VCaP (cell line): ENCODE results near the gene SELENOO.

Source experiments
- H3K27ac ChIP-seq: fragments of 450-650 bp; 2 replicates; pipeline ENCODE4 v1.5.1; 2017
- TF ChIP-seq, protein P1 (sequence below): fragments of 450-650 bp; conservative IDR thresholded peaks from 2 replicates; pipeline ENCODE4 v1.5.1; 2017; ENCODE audit warnings: mild to moderate bottlenecking, moderate library complexity

Gene SELENOO

GRCh38 chr22:50200461-50201190, at the start of gene SELENOO:
Gene SELENOO, plus strand, starts transcription at chr22:50201011. Its CDS starts 26 bp downstream, at chr22:50201037.
- H3K27ac ChIP-seq: peak within 1 kb of the TSS; percentile 80
- TF ChIP-seq, protein P1, sequence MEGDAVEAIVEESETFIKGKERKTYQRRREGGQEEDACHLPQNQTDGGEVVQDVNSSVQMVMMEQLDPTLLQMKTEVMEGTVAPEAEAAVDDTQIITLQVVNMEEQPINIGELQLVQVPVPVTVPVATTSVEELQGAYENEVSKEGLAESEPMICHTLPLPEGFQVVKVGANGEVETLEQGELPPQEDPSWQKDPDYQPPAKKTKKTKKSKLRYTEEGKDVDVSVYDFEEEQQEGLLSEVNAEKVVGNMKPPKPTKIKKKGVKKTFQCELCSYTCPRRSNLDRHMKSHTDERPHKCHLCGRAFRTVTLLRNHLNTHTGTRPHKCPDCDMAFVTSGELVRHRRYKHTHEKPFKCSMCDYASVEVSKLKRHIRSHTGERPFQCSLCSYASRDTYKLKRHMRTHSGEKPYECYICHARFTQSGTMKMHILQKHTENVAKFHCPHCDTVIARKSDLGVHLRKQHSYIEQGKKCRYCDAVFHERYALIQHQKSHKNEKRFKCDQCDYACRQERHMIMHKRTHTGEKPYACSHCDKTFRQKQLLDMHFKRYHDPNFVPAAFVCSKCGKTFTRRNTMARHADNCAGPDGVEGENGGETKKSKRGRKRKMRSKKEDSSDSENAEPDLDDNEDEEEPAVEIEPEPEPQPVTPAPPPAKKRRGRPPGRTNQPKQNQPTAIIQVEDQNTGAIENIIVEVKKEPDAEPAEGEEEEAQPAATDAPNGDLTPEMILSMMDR: no peak

- TF ChIP-seq, protein P1: no peak
- no peak overlapping the region for H3K27ac ChIP-seq
Observed at GRCh38 chr22:50151571-50152537, 49.0 kb upstream of the SELENOO start.

- H3K27ac ChIP-seq: no peak overlapping the region
Observed at GRCh38 chr22:50153056-50153755, 47.6 kb upstream of the SELENOO start.

DNA sequence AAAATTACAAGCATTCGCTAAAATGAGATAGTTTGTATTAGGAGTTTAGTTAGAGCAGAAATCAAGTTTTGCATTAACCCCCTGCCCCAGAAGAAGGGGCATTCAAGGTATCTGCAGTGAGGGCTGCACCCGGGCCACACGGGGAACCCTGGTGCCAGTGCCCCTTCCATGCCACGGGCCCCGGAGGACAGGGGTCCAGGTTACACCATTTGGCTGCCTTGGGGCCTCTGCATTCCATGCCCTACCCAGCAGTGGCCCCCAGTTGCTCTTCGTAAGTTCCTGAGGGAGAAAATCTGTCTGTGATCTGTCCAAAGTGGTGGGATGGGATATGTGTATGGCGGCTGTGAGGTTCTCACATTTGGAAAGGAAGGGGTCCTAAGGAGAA, 47.1 kb upstream of the SELENOO start:
- TF ChIP-seq, protein P1: no peak
- no peak overlapping the region for H3K27ac ChIP-seq

More at GRCh38 chr22:50153056-50153755, 47.6 kb upstream of the SELENOO start:
- TF ChIP-seq, protein P1: no peak

DNA sequence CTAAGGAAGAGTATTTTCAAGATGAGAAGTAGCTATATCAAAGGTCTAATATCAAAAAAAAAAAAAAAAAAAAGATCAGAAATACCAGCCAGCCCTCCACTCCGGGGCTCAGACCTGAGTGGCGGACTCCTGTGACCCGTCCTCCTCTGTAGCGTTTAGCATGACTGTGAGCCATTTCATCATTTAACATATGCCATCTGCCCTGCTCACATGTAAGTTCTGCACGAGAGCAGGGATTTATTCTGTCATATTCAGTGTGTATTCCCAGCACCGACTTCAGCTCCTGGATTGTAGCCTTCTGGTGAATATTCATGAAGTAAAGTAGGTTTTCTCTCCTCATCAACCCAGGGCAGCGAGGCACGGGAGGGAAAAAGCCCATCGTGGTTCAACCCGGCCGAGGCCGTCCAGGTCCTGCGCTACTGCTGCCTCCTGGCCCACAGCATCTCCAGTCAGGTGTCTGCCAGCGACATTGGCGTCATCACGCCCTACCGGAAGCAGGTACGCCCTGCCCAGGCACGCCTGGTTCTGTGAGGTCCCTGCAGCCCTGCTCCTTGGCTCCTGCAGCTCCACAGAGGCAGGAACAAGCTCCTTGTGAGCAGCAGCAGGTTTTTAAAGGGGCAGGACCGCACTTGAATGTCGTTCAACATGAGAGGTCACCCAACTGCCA, 43.0 kb upstream of the SELENOO start:
- TF ChIP-seq, protein P1: no peak
- peak overlapping the region; percentile 62 for H3K27ac ChIP-seq

GRCh38 chr22:50160947-50161346, 39.9 kb upstream of the SELENOO start:
- H3K27ac ChIP-seq: no peak overlapping the region
- TF ChIP-seq, protein P1: no peak
